RWPE2 (cell line): ENCODE data around the gene CFAP100.

Experiments
- ATAC-seq: fragments of 200-7000 bp; cut with Tn5 transposase; 3 replicates; pipeline ENCODE4 v1.9.1; 2021; ENCODE audit warnings: low read depth
- DNase-seq: peaks from one replicate; pipeline ENCODE4 v3.0.0-alpha.2; 2020; ENCODE audit warnings: low spot score
- H3K27ac ChIP-seq: fragments of 450-650 bp; 2 replicates; pipeline ENCODE4 v1.5.1; 2017; ENCODE audit warnings: mild to moderate bottlenecking; ENCODE audit not compliant: poor library complexity, severe bottlenecking
- H3K27me3 ChIP-seq: fragments of 250-450 bp; sonication (Bioruptor Pico); 2 replicates; pipeline ENCODE4 v1.5.1; 2021; ENCODE audit warnings: mild to moderate bottlenecking, moderate library complexity; ENCODE audit not compliant: insufficient read depth, poor library complexity, severe bottlenecking
- H3K36me3 ChIP-seq: fragments of 250-450 bp; sonication (Bioruptor Pico); 2 replicates; pipeline ENCODE4 v1.5.1; 2020; ENCODE audit warnings: low read depth, mild to moderate bottlenecking, moderate library complexity
- H3K4me1 ChIP-seq: fragments of 250-450 bp; sonication (Bioruptor Pico); 2 replicates; pipeline ENCODE4 v1.5.1; 2021; ENCODE audit warnings: mild to moderate bottlenecking, moderate library complexity; ENCODE audit not compliant: insufficient read depth, poor library complexity, severe bottlenecking
- H3K4me3 ChIP-seq: fragments of 250-450 bp; sonication (Bioruptor Pico); 2 replicates; pipeline ENCODE4 v1.5.1; 2021; ENCODE audit warnings: mild to moderate bottlenecking, moderate library complexity; ENCODE audit not compliant: severe bottlenecking
- H3K9me3 ChIP-seq: fragments of 250-450 bp; sonication (Bioruptor Pico); 2 replicates; pipeline ENCODE4 v1.5.1; 2021; ENCODE audit warnings: mild to moderate bottlenecking, moderate library complexity; ENCODE audit not compliant: severe bottlenecking
- CTCF ChIP-seq: fragments of 450-650 bp; IDR thresholded peaks from one replicate; pipeline ENCODE4 v1.5.1; 2017; ENCODE audit warnings: mild to moderate bottlenecking, moderate library complexity; ENCODE audit not compliant: poor library complexity, severe bottlenecking

CFAP100 gene

GRCh38 chr3:126399756-126400155, 5.0 kb downstream of the CFAP100 start:
- no peak for TF ChIP-seq CTCF
- ATAC-seq, result no peak
- H3K27ac ChIP-seq, result no peak overlapping the region

GRCh38 chr3:126401611-126402160, 7.0 kb downstream of the CFAP100 start:
- no peak for ATAC-seq
- Histone ChIP-seq H3K9me3 (no peaks in the 10 kb centered on the region), H3K27me3 (no peaks in the 10 kb centered on the region), H3K27ac (no peak overlapping the region), H3K36me3 (no peaks in the 10 kb centered on the region), H3K4me1 (no peaks in the 10 kb centered on the region), H3K4me3 (no peak overlapping the region)
- no peak for TF ChIP-seq CTCF
- no peak for DNase-seq

More at GRCh38 chr3:126399756-126400155, 5.0 kb downstream of the CFAP100 start:
- Histone ChIP-seq H3K4me1 (no peaks in the 10 kb centered on the region), H3K27me3 (no peaks in the 10 kb centered on the region), H3K4me3 (no peak overlapping the region), H3K9me3 (no peaks in the 10 kb centered on the region), H3K36me3 (no peaks in the 10 kb centered on the region)
- DNase-seq, result no peak

- Histone ChIP-seq H3K27ac (no peak overlapping the region), H3K4me3 (no peak overlapping the region), H3K36me3 (no peaks in the 10 kb centered on the region), H3K27me3 (no peaks in the 10 kb centered on the region), H3K9me3 (no peaks in the 10 kb centered on the region), H3K4me1 (no peaks in the 10 kb centered on the region)
- DNase-seq, result no peak
- no peak for ATAC-seq
- TF ChIP-seq CTCF, result no peak
Measured at GRCh38 chr3:126402178-126402577, 7.5 kb downstream of the CFAP100 start.

GRCh38 chr3:126402666-126403302, 8.1 kb downstream of the CFAP100 start:
- no peak for ATAC-seq
- no peak for DNase-seq
- no peak for TF ChIP-seq CTCF
- H3K9me3 ChIP-seq, result no peaks in the 10 kb centered on the region
- no peaks in the 10 kb centered on the region for H3K27me3 ChIP-seq
- H3K4me1 ChIP-seq, result no peaks in the 10 kb centered on the region
- H3K27ac ChIP-seq, result no peak overlapping the region
- H3K36me3 ChIP-seq, result no peaks in the 10 kb centered on the region
- no peak overlapping the region for H3K4me3 ChIP-seq
